Astrocyte (in vitro differentiated cells and primary cell): Measurements from ENCODE around the gene IYD. TPM values are rescaled to one million over a fixed set of nuclear protein-coding genes. Genes with fewer than 3 reads are reported as not detected.

ENCODE experiments used
- DNase-seq: peaks from one replicate; pipeline ENCODE4 v3.0.0-alpha.2; 2010; ENCODE audit warnings: low read depth
- FAIRE-seq: peaks from 2 replicates; lab custom pipeline; 2011; peaks lifted over from hg19 to GRCh38; lab: Jason Lieb, UNC
- H2AFZ ChIP-seq: 2 replicates; pipeline ENCODE4 v1.6.0; 2012; ENCODE audit warnings: low read depth, low read length, inconsistent platforms
- H3K27ac ChIP-seq: 2 replicates; pipeline ENCODE4 v1.5.1; 2011; ENCODE audit warnings: low read depth, low read length, inconsistent platforms
- H3K27me3 ChIP-seq: 2 replicates; pipeline ENCODE4 v1.6.0; 2011; ENCODE audit warnings: low read length, inconsistent platforms; ENCODE audit not compliant: insufficient read depth
- H3K36me3 ChIP-seq: 2 replicates; pipeline ENCODE4 v1.5.1; 2011; ENCODE audit warnings: low read length, inconsistent platforms; ENCODE audit not compliant: insufficient read depth
- H3K4me1 ChIP-seq: 2 replicates; pipeline ENCODE4 v1.5.1; 2011; ENCODE audit warnings: low read length, inconsistent platforms; ENCODE audit not compliant: insufficient read depth
- H3K4me2 ChIP-seq: 2 replicates; pipeline ENCODE4 v1.6.0; 2012; ENCODE audit warnings: low read length, inconsistent platforms
- H3K4me3 ChIP-seq: 2 replicates; pipeline ENCODE4 v1.5.1; 2011; ENCODE audit warnings: low read depth, mild to moderate bottlenecking, low read length, inconsistent platforms; ENCODE audit not compliant: insufficient read depth
- H3K79me2 ChIP-seq: 2 replicates; pipeline ENCODE4 v1.6.0; 2012; ENCODE audit warnings: mild to moderate bottlenecking, low read length, inconsistent platforms; ENCODE audit not compliant: insufficient read depth
- H3K9ac ChIP-seq: 2 replicates; pipeline ENCODE4 v1.6.0; 2012; ENCODE audit warnings: mild to moderate bottlenecking, low read length, inconsistent platforms
- H3K9me3 ChIP-seq: 2 replicates; pipeline ENCODE4 v1.5.1; 2012; ENCODE audit warnings: low read depth, mild to moderate bottlenecking, low read length, inconsistent platforms; ENCODE audit not compliant: insufficient read depth
- H4K20me1 ChIP-seq: 2 replicates; pipeline ENCODE4 v1.6.0; 2012; ENCODE audit warnings: low read length, inconsistent platforms; ENCODE audit not compliant: insufficient read depth
- H3K27ac Mint-ChIP-seq: one replicate; pipeline ENCODE4 v1.8.0; 2021; ENCODE audit warnings: mild to moderate bottlenecking, mixed read lengths; ENCODE audit not compliant: unreplicated experiment
- H3K27me3 Mint-ChIP-seq: one replicate; pipeline ENCODE4 v1.8.0; 2021; ENCODE audit warnings: low read depth, mixed read lengths; ENCODE audit not compliant: unreplicated experiment
- H3K36me3 Mint-ChIP-seq: one replicate; pipeline ENCODE4 v1.8.0; 2021; ENCODE audit warnings: low read depth, mixed read lengths; ENCODE audit not compliant: unreplicated experiment
- H3K4me1 Mint-ChIP-seq: one replicate; pipeline ENCODE4 v1.8.0; 2021; ENCODE audit warnings: low read depth, mixed read lengths; ENCODE audit not compliant: unreplicated experiment
- H3K4me3 Mint-ChIP-seq: one replicate; pipeline ENCODE4 v1.8.0; 2021; ENCODE audit warnings: mild to moderate bottlenecking, moderate library complexity, mixed read lengths; ENCODE audit not compliant: unreplicated experiment
- H3K9me3 Mint-ChIP-seq: one replicate; pipeline ENCODE4 v1.8.0; 2021; ENCODE audit warnings: mild to moderate bottlenecking, mixed read lengths; ENCODE audit not compliant: unreplicated experiment
- EZH2 ChIP-seq: IDR thresholded peaks from 2 replicates; pipeline ENCODE4 v1.6.1; 2012; ENCODE audit warnings: mild to moderate bottlenecking, low read length, inconsistent platforms; ENCODE audit not compliant: insufficient read depth
- total RNA-seq: library from RNA; stranded (reverse); gene quantifications from 2 replicates; pipeline ENCODE4 v1.2.1, GENCODE V29; 2021
- TF ChIP-seq, protein P1 (sequence below): IDR thresholded peaks from 2 replicates; pipeline ENCODE4 v1.5.1; 2011; ENCODE audit warnings: low read depth, mild to moderate bottlenecking, inconsistent platforms, low read length, moderate library complexity; ENCODE audit not compliant: insufficient read depth

The IYD gene
- total RNA-seq, 1 donor from 2014 or later = not detected

DNA sequence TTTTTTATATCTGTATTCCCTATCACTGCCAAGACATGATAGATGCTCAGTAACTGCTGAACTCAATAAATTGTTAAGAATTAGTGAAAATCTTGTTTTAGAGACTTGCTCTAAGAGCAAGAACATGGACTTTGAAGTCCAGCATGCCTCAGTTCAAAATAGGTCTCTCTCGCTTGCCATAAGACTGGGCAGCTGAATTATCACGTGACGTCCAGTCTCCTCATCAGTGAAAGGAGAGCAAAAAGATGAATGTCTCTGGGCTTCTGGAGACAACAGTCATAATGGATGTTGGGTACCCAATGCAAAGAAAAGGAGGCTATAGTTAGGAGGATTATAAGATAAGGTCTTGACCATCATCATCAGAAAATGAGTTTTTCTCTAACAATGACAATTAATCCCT, 82.1 kb downstream of the IYD start:
- Mint-ChIP-seq H3K36me3 (peaks cover 2% of the 10 kb centered on the region), H3K4me1 (no peaks in the 10 kb centered on the region), H3K27ac (no peak overlapping the region), H3K27me3 (peaks cover 20% of the 10 kb centered on the region), H3K9me3 (no peaks in the 10 kb centered on the region), H3K4me3 (no peak overlapping the region)
- no peaks in the 10 kb centered on the region for H3K9me3 ChIP-seq
- no peak overlapping the region for H3K4me3 ChIP-seq
- H3K4me2 ChIP-seq = no peak overlapping the region
- TF ChIP-seq, protein P1, sequence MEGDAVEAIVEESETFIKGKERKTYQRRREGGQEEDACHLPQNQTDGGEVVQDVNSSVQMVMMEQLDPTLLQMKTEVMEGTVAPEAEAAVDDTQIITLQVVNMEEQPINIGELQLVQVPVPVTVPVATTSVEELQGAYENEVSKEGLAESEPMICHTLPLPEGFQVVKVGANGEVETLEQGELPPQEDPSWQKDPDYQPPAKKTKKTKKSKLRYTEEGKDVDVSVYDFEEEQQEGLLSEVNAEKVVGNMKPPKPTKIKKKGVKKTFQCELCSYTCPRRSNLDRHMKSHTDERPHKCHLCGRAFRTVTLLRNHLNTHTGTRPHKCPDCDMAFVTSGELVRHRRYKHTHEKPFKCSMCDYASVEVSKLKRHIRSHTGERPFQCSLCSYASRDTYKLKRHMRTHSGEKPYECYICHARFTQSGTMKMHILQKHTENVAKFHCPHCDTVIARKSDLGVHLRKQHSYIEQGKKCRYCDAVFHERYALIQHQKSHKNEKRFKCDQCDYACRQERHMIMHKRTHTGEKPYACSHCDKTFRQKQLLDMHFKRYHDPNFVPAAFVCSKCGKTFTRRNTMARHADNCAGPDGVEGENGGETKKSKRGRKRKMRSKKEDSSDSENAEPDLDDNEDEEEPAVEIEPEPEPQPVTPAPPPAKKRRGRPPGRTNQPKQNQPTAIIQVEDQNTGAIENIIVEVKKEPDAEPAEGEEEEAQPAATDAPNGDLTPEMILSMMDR = no peak
- TF ChIP-seq EZH2 = no peak
- no peaks in the 10 kb centered on the region for H3K79me2 ChIP-seq
- H3K27me3 ChIP-seq = peaks cover 6% of the 10 kb centered on the region
- no peak overlapping the region for H3K27ac ChIP-seq
- H2AFZ ChIP-seq = no peak overlapping the region
- DNase-seq (no peak), FAIRE-seq (no peak)
- H3K9ac ChIP-seq = no peak overlapping the region
- H4K20me1 ChIP-seq = no peaks in the 10 kb centered on the region
- H3K36me3 ChIP-seq = no peaks in the 10 kb centered on the region
- H3K4me1 ChIP-seq = no peaks in the 10 kb centered on the region

- FAIRE-seq = no peak
- H3K9me3 Mint-ChIP-seq = peaks cover 2% of the 10 kb centered on the region
- no peaks in the 10 kb centered on the region for H3K27me3 ChIP-seq
- H3K36me3 Mint-ChIP-seq = peaks cover 2% of the 10 kb centered on the region
- TF ChIP-seq, protein P1 = no peak
- TF ChIP-seq EZH2 = no peak
- H3K4me3 ChIP-seq = no peak overlapping the region
- H4K20me1 ChIP-seq = no peaks in the 10 kb centered on the region
- no peak overlapping the region for H3K4me2 ChIP-seq
- H3K79me2 ChIP-seq = no peaks in the 10 kb centered on the region
- H3K4me3 Mint-ChIP-seq = no peak overlapping the region
- no peak overlapping the region for H3K27ac ChIP-seq
- no peak overlapping the region for H2AFZ ChIP-seq
- no peak overlapping the region for H3K27ac Mint-ChIP-seq
- no peaks in the 10 kb centered on the region for H3K4me1 ChIP-seq
- no peaks in the 10 kb centered on the region for H3K36me3 ChIP-seq
- no peak for DNase-seq
- H3K27me3 Mint-ChIP-seq = peaks cover 29% of the 10 kb centered on the region
- H3K9me3 ChIP-seq = no peaks in the 10 kb centered on the region
- H3K9ac ChIP-seq = no peak overlapping the region
- no peaks in the 10 kb centered on the region for H3K4me1 Mint-ChIP-seq
These were observed 83.1 kb downstream of the IYD start for GRCh38 chr6:150451807-150452427.

DNA sequence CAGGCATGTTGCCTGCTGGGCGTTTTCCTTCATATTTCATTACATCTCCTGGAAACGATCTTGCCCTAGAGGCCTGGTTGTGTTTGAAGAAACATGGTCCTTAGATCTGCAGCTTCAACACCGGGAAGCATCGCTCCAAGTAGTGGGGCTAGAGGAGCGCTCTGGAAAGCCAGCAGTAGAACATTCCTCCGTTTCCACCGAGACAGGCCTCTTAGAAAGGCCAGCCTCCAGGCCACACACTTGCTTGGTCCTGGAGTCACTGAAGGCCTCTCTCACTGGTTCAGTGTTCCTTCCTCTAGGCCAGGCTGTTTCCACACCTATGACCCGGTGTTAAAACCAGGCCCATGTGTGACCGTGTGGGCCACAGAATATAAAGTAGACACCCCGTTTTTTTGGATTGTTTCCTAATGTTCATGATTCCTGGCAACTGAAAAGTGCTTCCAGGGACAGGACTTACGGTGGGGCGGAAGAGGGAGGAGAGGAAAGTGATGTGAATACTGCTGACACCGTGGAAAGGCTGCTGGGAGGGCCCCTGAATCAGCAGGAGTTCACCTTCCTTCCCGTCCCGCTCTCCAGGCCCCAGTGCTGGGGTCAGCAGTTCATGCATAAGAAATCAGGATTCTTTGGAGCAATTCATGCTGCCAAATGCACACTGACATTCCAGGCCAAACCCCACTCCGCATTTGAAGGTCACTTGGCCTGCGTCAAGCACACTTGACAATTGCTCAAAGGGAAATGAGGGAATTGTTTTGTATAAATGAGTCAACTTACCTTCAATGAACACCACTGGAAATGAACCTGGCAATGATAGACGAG, 83.8 kb downstream of the IYD start:
- no peaks in the 10 kb centered on the region for H3K4me1 Mint-ChIP-seq
- Histone ChIP-seq H3K27ac (no peak overlapping the region), H3K4me3 (no peak overlapping the region), H3K4me2 (no peak overlapping the region), H3K4me1 (no peaks in the 10 kb centered on the region), H3K9me3 (no peaks in the 10 kb centered on the region), H3K9ac (no peak overlapping the region), H4K20me1 (no peaks in the 10 kb centered on the region), H3K36me3 (no peaks in the 10 kb centered on the region), H2AFZ (peak overlapping the region; percentile 29), H3K79me2 (no peaks in the 10 kb centered on the region), H3K27me3 (no peaks in the 10 kb centered on the region)
- H3K27ac Mint-ChIP-seq = no peak overlapping the region
- no peak for TF ChIP-seq EZH2
- TF ChIP-seq, protein P1 = no peak
- peaks cover 2% of the 10 kb centered on the region for H3K36me3 Mint-ChIP-seq
- H3K27me3 Mint-ChIP-seq = peaks cover 36% of the 10 kb centered on the region
- no peak overlapping the region for H3K4me3 Mint-ChIP-seq
- H3K9me3 Mint-ChIP-seq = peaks cover 2% of the 10 kb centered on the region
- FAIRE-seq (no peak), DNase-seq (peak; percentile 58)
